ENCODE data around the gene FBXL4. TPM values are rescaled to one million over a fixed set of nuclear protein-coding genes. Genes with fewer than 3 reads are reported as not detected.
A peak's percentile ranks its signal among the peaks of the same experiment; 100 is the strongest.

Gene FBXL4
- total RNA-seq, 1 experiment from 2014 or later = 5.1 TPM

- H3K27me3 Mint-ChIP-seq (ENCODE audit: low read depth) = peaks cover 98% of the 10 kb centered on the region
These were observed 116.4 kb downstream of the FBXL4 start for GRCh38 chr6:98831057-98831958.

More at GRCh38 chr6:98831057-98831958, 116.4 kb downstream of the FBXL4 start:
- peaks cover 42% of the 10 kb centered on the region for H3K23me2 ChIP-seq (ENCODE audit: insufficient read length, low read depth, low read length, poor library complexity, severe bottlenecking)
- no peak overlapping the region for H3K18ac ChIP-seq (ENCODE audit: insufficient read length, low read depth, low read length)
- no peak overlapping the region for H4K8ac ChIP-seq (replicated peaks; ENCODE audit: insufficient read length, low read depth, low read length)
- H3K23ac ChIP-seq (ENCODE audit: insufficient read length, low read depth, low read length) = no peak overlapping the region
- H2AK5ac ChIP-seq (ENCODE audit: insufficient read length, low read length) = no peak overlapping the region
- H4K20me1 ChIP-seq (ENCODE audit: control insufficient read depth, insufficient read depth, insufficient read length) = no peaks in the 10 kb centered on the region
- H3K4me2 ChIP-seq (ENCODE audit: insufficient read depth, insufficient read length, low read length) = peak overlapping the region; percentile 75
- no peak overlapping the region for H4K5ac ChIP-seq (ENCODE audit: insufficient read length, low read depth, low read length)
- no peaks in the 10 kb centered on the region for H3K79me2 ChIP-seq (ENCODE audit: insufficient read depth, low read length)
- no peak overlapping the region for H3T11ph ChIP-seq (ENCODE audit: low read length)
- no peak overlapping the region for H2AFZ ChIP-seq (ENCODE audit: low read length)
- peak; percentile 60 for DNase-seq
- H3K4ac ChIP-seq (ENCODE audit: low read depth, low read length) = no peak overlapping the region
- Mint-ChIP-seq H3K36me3 (ENCODE audit: insufficient read depth in 1 of 3, low read depth in 3 of 3) (no peaks in the 10 kb centered on the region; a peak in 1 of 7 replicates), H3K9me3 (peaks cover 0 to 7% of the 10 kb centered on the region in 2 experiments; a peak in 3 of 5 replicates), H3K4me3 (peak overlapping the region; percentile 46 to 78), H3K27ac (no peak overlapping the region), H3K4me1 (peaks cover 48 to 58% of the 10 kb centered on the region in 2 experiments)
- H3K79me1 ChIP-seq (ENCODE audit: insufficient read depth, low read depth, low read length, poor library complexity, severe bottlenecking) = no peaks in the 10 kb centered on the region
- H3K4me1 ChIP-seq (ENCODE audit: insufficient read depth, low read length) = peaks cover 3% of the 10 kb centered on the region; the same call in 1 of the 2 replicates
- H3K27ac ChIP-seq (ENCODE audit: insufficient read length, low read depth, low read length) = no peak overlapping the region
- H2BK120ac ChIP-seq (ENCODE audit: low read depth, low read length, poor library complexity, severe bottlenecking) = no peak overlapping the region
- H3K9ac ChIP-seq (ENCODE audit: extremely low read depth, insufficient read length, low read length) = no peak overlapping the region
- H4K91ac ChIP-seq (ENCODE audit: insufficient read length, low read depth, low read length) = no peak overlapping the region
- H3K9me3 ChIP-seq (ENCODE audit: control insufficient read depth, low read depth, low read length) = no peaks in the 10 kb centered on the region
- peaks cover 80% of the 10 kb centered on the region for H3K27me3 ChIP-seq (ENCODE audit: insufficient read depth, low read length)
- H2BK5ac ChIP-seq (ENCODE audit: insufficient read length, low read length) = no peak overlapping the region
- H3K56ac ChIP-seq (ENCODE audit: insufficient read length, low read depth, low read length) = no peak overlapping the region
- no peak overlapping the region for H2BK15ac ChIP-seq (ENCODE audit: low read depth, low read length)
- H3K14ac ChIP-seq (ENCODE audit: insufficient read depth, low read length) = no peak overlapping the region
- no peak for TF ChIP-seq CTCF (conservative IDR thresholded peaks at IDR 0.05)
- H2BK12ac ChIP-seq (ENCODE audit: insufficient read length, low read depth, low read length) = no peak overlapping the region
- no peak overlapping the region for H2BK20ac ChIP-seq (ENCODE audit: low read depth, low read length, poor library complexity, severe bottlenecking)
- no CpG with 5 or more reads among the region's 58 CpGs for WGBS (ENCODE audit: extremely low coverage, insufficient read length, low lambda C conversion rate)

Measured in H9 (cell line).